Measurements from ENCODE around the gene VILL. TPM values are rescaled to one million over a fixed set of nuclear protein-coding genes. Genes with fewer than 3 reads are reported as not detected.

Gene VILL
- total RNA-seq, 4 donors from 2014 or later, result 112 to 214 (median 172) TPM

- intact Hi-C loops (cut with DNase I; ENCODE audit: low total_unique reads), result no loop called here
- TF ChIP-seq POLR2AphosphoS5 (IDR thresholded peaks at IDR 0.05) (no peak), EP300 (IDR thresholded peaks at IDR 0.05; ENCODE audit: low read depth) (no peak), POLR2A (IDR thresholded peaks at IDR 0.05) (no peak), CTCF (IDR thresholded peaks at IDR 0.05) (no peak)
- Histone ChIP-seq H3K36me3 (no peaks in the 10 kb centered on the region), H3K27ac (peak overlapping the region; percentile 55 to 76 (median 68)), H3K4me1 (peaks cover 23 to 56% (median 30%) of the 10 kb centered on the region in 4 donors), H3K27me3 (no peaks in the 10 kb centered on the region), H3K4me3 (no peak overlapping the region), H3K9me3 (no peaks in the 10 kb centered on the region)
- 14 to 55% methylated on average over 1 to 2 of the region's 2 CpGs for WGBS, 2 donors (ENCODE audit: low coverage in 1 of 2)
- no peak for DNase-seq
- in situ Hi-C loops (cut with MboI; ENCODE audit: low pct_ligation_motif_present in 1 of 4, low pct_unique_long_range_greater_than_20kb in 1 of 4, low sequenced_read_pairs in 3 of 4), result no loop called here
These were observed 33.7 kb upstream of the VILL start for GRCh38 chr3:37956723-37957538.

- 60 to 74% methylated on average over 4 to 7 of the region's 7 CpGs for WGBS, 2 donors (ENCODE audit: low coverage in 1 of 2)
- no peak overlapping the region for H3K4me3 ChIP-seq
- no peaks in the 10 kb centered on the region for H3K27me3 ChIP-seq
- DNase-seq, result no peak
- in situ Hi-C loops (cut with MboI; ENCODE audit: low pct_ligation_motif_present in 1 of 4, low pct_unique_long_range_greater_than_20kb in 1 of 4, low sequenced_read_pairs in 3 of 4) (no loop called here), intact Hi-C loops (cut with DNase I; ENCODE audit: low total_unique reads) (no loop called here)
- H3K4me1 ChIP-seq, result peaks cover 29 to 62% (median 37%) of the 10 kb centered on the region in 4 donors
- H3K36me3 ChIP-seq, result no peaks in the 10 kb centered on the region
- H3K9me3 ChIP-seq, result no peaks in the 10 kb centered on the region
- no peak for TF ChIP-seq EP300 (IDR thresholded peaks at IDR 0.05; ENCODE audit: low read depth)
- no peak for TF ChIP-seq POLR2A (IDR thresholded peaks at IDR 0.05)
- TF ChIP-seq CTCF (IDR thresholded peaks at IDR 0.05), result no peak
- no peak for TF ChIP-seq POLR2AphosphoS5 (IDR thresholded peaks at IDR 0.05)
- H3K27ac ChIP-seq, result peak overlapping the region; percentile 55 to 76 (median 68)
These were observed 33.0 kb upstream of the VILL start for GRCh38 chr3:37957539-37957936.

GRCh38 chr3:37961622-37962431 lies 28.8 kb upstream of the VILL start:
- peak overlapping the region; percentile 78 to 83 (median 79) for H3K27ac ChIP-seq
- DNase-seq, result no peak
- no peak overlapping the region for H3K4me3 ChIP-seq
- intact Hi-C loops (cut with DNase I; ENCODE audit: low total_unique reads) (no loop called here), in situ Hi-C loops (cut with MboI; ENCODE audit: low pct_ligation_motif_present in 1 of 4, low pct_unique_long_range_greater_than_20kb in 1 of 4, low sequenced_read_pairs in 3 of 4) (loop anchor here in 3 of 4 donors (5.0 to 10.0 kb wide), 2 partner anchors 105 to 107 kb away; no protein-coding TSS in a partner anchor)
- no peaks in the 10 kb centered on the region for H3K27me3 ChIP-seq
- no peaks in the 10 kb centered on the region for H3K36me3 ChIP-seq
- no peaks in the 10 kb centered on the region for H3K9me3 ChIP-seq
- 13 to 34% methylated on average over 3 to 6 of the region's 6 CpGs for WGBS, 2 donors (ENCODE audit: low coverage in 1 of 2)
- TF ChIP-seq POLR2AphosphoS5 (IDR thresholded peaks at IDR 0.05), result peak in 2 of 3 donors; percentile 47 to 65
- peak; percentile 38 for TF ChIP-seq POLR2A (IDR thresholded peaks at IDR 0.05)
- no peak for TF ChIP-seq CTCF (IDR thresholded peaks at IDR 0.05)
- no peak for TF ChIP-seq EP300 (IDR thresholded peaks at IDR 0.05; ENCODE audit: low read depth)
- peaks cover 20 to 63% (median 46%) of the 10 kb centered on the region in 4 donors for H3K4me1 ChIP-seq

GRCh38 chr3:37963016-37963415 lies 27.6 kb upstream of the VILL start:
- Histone ChIP-seq H3K36me3 (no peaks in the 10 kb centered on the region), H3K27ac (peak overlapping the region; percentile 78 to 83 (median 79)), H3K9me3 (no peaks in the 10 kb centered on the region), H3K4me1 (peaks cover 13 to 59% (median 41%) of the 10 kb centered on the region in 4 donors), H3K27me3 (no peaks in the 10 kb centered on the region), H3K4me3 (no peak overlapping the region)
- TF ChIP-seq POLR2A (IDR thresholded peaks at IDR 0.05) (no peak), CTCF (IDR thresholded peaks at IDR 0.05) (no peak), POLR2AphosphoS5 (IDR thresholded peaks at IDR 0.05) (no peak), EP300 (IDR thresholded peaks at IDR 0.05; ENCODE audit: low read depth) (no peak)
- intact Hi-C loops (cut with DNase I; ENCODE audit: low total_unique reads) (no loop called here), in situ Hi-C loops (cut with MboI; ENCODE audit: low pct_ligation_motif_present in 1 of 4, low pct_unique_long_range_greater_than_20kb in 1 of 4, low sequenced_read_pairs in 3 of 4) (loop anchor here in 3 of 4 donors (5.0 to 10.0 kb wide), 2 partner anchors 106 to 108 kb away; no protein-coding TSS in a partner anchor)
- WGBS, 2 donors (ENCODE audit: low coverage in 1 of 2), result 33 to 42% methylated on average over 3 to 5 of the region's 5 CpGs
- no peak for DNase-seq
